GM19467 (cell line): ENCODE results near the gene TMEM170A.

ENCODE experiments used
- ATAC-seq: cut with Tn5 transposase; IDR thresholded peaks from one replicate; pipeline ENCODE4 v1.9.1; 2021; ENCODE audit warnings: mild to moderate bottlenecking, moderate library complexity; ENCODE audit not compliant: unreplicated experiment

The TMEM170A gene

DNA sequence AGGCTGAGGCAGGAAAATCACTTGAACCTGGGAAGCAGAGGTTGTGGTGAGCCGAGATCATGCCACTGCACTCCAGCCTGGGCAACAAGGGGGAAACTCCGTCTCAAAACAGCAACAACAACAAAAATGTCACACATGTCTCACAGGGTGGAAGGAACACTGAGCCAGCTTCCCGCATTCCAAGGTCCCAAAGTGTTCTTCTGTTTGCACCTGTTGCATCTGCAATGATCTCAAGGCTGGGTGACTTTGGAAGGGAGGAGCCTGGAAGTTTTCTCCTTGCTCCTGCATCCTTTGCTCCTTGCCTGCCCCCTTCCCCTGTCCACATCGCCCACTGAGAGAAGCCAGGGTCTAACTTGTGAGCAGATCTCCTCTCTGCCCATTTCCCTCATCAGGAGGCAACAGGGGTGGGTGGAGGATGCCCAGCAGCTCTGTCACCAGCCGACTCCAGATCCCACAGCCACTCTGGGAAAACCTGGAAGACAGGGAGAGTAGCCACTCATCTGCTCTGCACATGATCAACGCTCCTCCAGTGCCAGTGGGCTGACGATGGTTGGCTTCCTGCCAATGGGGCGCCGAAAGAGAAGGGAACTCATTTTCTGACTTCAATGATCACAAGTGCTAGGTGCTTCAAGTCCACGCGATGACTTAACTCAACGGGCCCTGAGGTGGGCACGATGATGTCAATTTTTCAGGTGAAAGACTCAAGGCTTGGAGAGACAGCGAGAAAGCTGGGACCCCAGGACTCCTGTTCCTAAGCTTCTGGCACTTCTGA lies 18.1 kb upstream of the TMEM170A start:
- ATAC-seq = no peak

DNA sequence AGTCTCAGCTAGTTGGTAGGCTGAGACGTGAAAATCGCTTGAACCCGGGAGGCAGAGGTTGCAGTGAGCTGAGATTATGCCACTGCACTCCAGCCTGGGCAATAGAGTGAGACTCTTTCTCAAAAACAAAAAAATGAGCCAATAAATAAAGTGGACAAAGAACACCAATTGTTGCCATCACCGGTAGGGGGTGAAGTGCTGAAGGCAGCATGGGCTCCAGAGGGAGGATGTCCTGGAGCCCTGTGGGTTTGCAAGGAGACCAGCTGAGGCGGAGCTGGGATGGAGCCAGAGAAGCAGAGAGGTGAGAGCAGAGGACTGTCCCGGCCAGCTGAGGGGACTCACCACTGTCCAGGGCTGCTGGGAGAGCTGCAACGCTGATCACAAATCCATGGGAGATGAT lies 17.0 kb upstream of the TMEM170A start:
- no peak for ATAC-seq

DNA sequence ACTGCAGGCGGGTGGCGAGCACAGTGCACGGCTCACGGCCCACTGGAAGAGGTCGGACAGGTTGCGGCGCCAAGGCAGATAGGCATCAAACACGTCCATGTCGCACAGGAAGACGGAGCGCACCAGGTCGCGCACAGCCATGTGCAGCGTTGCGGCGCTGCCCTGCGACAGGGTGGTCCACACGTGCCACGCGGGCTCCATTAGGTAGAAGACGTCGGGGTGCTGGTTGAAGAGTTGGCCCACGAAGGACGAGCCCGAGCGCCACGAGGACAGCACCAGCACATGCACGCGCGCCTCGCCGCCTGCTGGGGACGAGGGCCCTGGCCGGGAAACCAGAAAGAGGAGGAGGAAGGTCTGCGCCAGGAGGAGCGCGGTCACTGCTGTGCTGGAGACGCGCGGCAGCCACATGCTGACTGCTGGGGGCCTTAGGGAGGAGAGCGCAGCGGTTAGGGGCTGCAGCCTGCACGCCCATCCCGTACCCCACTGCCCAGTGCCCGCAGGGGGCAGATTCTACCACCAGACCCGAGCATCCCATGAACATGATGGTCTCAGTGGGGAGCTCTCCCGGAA lies 15.0 kb upstream of the TMEM170A start:
- no peak for ATAC-seq

DNA sequence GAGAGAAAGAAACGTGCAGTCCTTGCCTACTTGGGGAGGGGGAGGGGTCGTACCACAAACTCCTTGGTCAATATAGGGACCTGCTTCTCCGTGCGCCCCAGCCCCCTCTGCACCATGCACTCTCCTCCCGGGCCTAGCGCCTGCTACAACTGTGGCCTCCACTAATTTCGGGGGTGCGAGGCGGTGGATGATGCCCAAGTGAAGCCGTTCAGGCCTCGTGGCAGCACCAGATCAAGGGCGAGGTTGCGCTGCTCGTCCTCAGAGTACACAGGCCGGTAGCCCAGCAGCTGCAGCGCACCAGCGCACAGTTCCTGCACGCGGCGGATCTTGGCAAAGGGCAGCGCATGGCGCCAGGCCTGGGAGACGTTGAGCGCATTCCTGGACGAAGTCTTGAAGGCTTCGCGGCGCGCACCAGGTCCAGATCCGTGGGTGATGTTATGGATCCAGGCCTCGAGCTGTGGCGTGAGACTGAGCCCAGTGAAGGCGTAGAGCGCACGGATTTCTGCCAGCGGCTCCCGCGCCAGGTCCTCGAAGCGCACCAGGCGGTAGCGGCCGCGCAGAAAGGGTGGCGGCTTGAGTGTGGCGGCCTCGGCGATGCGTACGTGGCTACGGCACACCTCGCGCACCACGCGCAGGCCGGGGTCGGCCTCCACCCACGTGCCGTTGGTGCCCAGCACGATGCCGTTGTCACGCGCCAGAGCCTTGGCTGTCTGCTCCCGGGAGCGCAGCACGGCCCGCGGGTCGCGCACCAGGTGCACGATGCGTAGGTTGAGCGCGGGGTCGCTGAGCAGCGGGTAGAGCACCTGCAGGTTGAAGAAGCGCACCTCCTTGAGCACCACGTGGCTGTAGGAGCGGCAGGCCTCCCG lies 14.2 kb upstream of the TMEM170A start:
- ATAC-seq = no peak

DNA sequence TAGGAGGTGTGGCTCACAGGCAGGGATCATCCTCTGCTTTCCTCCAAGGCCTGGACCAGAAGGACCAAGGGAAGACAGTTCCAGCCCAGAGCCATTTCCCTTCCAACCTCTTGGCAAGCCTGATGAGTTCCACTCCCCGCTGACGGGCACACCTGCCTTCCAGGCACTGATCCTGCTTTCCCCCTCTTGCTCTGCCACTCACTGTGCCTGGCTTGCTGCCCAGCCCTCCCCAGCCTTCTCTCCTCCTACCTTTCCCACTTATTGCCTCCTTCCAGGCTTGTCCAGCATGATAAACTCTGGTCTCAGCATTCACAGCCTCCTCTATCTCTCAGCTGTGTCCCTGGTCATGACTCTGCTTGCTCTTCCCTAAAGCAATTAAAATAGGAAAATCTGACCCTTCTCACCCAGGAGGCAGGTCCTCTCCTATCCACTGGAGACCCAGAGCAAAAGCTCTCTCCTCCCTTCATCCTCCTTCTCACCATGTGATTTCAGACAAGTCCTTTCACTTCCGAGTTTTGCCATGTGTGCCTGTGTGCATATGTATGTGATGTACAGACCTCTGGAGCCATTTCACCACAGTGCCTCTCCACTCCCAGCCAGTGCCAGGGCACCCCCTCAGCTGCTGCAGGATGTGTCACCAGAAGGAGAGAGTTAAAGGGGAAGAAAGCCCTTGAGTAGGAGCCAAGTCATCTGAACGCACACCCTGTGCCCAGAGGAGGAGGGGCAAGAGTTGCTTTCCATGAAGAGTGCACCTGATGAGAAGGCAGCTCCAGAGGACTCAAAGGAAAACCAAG lies 13.4 kb upstream of the TMEM170A start:
- no peak for ATAC-seq

DNA sequence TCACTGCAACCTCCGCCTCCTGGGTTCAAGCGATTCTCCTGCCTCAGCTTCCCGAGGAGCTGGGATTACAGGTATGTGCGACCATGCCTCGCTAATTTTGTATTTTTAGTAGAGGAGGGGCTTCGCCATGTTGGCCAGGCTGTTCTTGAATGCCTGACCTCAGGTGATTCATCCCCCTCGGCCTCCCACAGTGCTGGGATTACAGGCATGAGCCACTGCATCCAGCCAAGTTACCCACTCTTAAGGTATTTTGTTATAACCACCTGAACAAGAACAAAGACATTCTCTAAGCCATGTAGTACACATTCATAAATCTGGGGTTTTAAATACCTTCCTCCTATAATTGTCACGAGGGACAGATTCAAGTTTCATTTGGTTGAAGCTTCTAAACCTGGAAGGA lies 12.3 kb upstream of the TMEM170A start:
- ATAC-seq = no peak

DNA sequence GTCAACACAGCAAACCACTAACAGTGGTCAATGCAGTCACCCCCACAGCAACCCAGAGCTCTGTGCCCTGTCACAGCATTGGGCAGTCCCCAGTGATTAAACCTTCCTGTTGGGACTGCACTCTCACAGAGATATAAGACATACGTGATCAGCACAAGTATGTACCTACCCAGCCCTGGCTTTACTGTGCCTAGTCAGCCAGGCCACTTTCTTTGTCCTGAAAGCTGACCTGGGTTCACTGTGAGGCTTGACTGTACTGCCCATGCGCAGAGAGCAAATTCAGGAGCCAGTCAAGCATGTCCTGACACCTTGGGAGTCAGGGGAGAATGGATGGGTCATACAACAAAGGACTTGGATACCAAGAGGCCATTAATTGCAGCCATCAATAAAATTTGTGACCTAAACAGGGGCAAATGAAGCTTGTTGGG lies 10.9 kb upstream of the TMEM170A start:
- no peak for ATAC-seq

DNA sequence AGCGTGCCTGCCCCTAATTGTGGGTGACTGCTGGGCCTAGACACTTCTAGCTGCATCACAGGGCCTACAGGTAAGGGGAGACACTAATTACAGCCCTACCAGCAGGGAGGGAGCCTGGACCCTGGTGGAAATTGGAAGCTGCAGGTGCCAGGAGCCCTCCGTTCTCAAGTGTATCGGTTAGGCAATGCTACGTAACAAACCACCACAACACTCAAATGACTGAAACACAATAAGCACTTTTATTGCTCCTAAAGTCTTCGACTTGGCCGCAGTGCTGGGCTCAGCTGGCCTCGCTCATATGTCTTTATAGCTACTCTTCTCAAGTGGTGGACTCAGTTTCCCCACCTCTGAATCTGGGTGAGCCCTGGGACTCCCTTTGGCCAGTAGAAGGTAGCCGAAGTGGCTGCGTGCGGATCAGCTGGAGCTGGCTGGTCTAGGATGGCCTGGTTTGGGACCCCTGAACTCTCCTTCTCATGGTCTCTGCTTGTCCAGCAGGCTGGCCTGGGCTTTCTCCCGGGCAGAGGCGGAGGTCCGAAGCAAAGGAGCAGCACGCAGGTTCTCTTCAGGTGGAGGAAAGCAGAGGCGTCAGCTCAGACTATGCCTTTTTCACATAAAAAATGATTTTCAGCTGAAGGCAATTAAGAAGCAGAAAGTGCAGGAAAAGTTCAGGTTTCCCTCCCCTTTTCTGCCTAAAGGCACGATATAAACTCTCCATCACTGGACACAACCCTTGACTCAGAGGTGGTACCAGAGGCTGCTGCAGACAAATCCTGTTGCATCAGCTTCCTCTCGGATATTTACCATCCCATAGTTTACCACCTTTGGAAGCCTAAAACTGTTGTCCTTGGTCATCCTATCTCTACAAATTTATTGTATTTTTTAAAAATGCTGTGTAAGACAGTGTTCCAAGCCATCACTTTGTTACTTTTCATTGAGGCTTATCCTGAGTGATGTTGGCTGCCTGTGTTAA lies 8.7 kb upstream of the TMEM170A start:
- ATAC-seq = no peak

DNA sequence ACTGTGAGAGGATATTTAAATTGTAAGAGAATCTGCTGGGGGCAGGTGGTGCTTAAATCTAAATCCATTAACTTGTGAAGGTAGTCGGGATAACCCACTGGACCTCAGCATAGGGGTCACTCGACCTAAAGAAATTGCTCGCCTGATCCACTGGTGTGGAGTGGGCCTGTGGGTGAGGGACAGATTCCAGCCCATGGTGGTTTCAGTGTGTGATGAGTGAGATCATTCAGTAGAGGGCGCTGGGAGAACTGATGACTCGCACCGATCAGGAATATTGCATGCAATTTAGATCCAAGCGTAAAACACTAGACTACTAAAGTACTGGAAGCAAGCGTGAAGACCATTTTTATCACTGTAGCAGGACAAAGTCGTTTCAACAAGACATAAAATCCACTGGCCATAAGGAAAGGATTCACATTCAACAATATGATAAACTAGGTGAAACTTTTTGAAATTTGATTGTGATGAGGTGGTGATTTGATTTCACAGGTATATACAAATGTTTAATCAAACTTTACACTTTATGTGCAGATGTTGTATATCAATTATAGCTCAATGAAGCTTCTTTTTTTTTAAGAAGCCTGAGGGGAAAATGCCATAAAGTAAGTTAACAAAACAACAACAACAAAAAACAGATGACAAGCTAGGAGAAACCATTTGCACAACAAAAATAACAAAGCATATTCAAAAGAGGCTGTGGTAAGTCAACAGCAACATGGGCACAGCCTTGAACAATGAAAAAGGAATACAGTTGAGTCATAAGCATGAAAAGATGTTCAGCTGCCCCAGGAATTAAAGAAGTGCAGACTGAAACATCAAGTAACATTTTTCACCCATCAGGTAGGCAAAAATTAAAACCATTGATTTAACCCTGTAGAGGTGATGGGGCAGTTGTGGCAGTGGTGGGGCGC lies 7.5 kb upstream of the TMEM170A start:
- ATAC-seq = peak; percentile 69

DNA sequence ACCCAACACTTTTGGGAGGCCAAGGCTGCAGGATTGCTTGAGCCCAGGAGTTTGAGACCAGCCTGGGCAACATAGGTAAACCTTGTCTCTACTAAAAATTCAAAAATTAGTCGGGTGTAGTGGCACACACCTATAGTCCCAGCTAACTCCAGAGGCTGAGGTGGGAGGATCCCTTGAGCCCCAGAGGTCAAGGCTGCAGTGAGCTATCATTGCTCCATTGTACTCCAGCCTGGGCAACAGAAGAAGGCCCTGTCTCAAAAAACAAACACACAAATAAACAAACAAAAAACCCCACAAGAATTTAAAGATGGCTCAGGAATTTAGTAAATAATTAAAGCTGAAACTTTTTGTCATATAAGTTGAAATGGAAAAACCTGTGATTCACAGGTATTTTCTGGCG lies 2.3 kb upstream of the TMEM170A start:
- no peak for ATAC-seq

DNA sequence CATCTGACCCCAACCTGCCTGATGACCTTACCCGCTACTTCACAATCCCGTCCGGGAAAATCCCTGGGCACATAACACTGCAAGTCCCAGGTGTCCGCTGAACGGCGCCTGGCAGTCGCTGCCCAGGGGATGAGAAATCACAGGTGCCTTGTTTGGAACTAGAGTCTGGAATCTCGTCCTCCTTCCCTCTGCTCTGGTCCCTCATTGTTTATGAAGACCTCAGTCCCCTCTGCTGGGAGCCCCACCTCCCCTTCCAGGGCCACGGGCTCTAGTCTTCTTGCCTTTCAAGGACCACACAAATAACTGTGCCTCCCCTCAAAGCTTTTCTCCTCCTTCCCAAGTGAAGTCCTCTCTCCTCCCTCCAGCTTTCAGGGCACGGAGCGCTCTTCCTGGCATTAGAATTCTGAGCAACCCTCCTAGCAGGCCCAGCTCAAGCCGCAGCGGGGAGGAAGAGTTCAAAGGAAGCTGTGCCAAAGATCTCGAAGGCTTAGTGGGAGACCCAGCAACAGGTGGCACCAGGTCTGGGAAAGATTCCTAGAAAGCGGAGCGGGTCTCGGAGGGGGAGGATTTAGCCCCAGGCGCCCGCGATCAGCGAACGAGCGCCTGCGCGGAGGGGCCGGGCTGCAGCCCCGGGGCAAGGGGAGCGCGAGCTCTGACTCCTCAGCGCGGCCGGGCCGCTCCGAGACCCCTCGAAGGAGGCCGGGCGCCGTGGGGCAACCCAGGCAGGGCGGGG lies 934 bp downstream of the TMEM170A start:
- peak; percentile 6 for ATAC-seq

DNA sequence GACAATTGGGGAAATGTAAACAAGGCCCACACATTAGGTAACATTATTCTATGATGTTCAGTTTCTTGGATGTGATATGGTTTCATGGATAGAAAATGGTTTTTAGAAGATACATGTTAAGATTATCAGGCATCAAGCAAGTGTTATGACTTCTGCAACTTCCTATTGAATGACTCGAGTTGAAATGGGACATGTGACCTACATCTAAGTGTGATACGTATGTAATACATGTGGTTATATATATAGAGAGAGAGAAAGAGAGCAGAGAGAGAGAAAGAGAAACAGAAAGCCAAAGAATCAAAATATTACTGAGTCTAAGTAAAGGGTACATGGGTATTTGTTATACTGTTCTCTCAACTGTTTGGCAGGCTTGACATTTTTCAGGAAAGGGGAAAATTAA lies 1.7 kb downstream of the TMEM170A start:
- no peak for ATAC-seq

DNA sequence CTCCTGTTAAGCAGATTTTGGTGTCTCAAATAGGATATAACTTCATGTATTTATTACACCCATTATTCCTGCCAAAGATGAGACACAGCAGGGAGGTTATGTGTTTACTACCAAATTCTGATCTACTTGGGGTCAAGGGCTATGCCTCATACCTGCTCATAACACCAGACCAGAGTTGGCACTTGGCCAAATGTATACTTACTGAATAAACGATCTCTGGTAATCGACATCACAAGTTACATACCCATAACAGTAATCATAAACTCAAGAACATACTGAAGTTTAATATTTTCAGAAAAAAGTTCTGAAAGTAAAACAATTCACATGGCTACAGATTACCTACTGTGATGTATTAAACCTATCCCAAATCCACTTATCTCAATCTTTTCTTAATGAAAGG lies 2.9 kb downstream of the TMEM170A start:
- ATAC-seq = no peak

DNA sequence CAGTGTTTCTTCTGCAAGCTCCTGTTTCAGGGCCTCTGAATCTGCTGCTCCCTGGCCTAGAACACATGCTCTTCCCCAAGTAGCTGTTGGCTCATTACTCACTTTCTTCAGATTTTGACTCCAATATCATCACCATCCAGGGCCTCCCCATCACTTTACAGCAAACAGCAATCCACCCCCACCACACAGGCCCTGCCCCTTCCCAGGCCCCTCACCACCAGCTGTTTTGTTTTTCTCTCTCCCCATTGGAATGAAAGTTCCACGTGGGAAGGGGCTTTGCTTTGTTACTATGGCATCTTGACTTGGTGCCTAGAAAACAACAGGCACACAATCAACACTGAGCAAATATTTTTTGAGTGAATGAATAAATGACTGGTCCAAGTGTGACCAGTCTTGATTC lies 4.0 kb downstream of the TMEM170A start:
- no peak for ATAC-seq

DNA sequence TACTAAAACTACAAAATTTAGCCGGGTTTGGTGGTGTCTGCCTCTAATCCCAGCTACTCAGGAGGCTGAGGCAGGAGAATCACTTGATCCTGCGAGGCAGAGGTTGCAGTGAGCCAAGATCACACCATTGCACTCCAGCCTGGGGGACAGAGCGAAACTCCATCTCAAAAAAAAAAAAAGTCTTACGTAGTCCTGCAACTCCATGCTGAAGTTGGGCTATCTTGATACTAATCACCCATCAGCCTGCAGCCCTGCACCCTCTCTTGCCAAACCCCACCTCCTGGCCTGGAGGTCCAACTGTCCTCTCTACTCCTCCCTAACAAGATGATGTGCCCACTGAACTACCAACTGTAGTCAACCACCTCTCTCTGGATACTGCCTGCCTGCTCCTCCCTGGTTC lies 4.8 kb downstream of the TMEM170A start:
- no peak for ATAC-seq

DNA sequence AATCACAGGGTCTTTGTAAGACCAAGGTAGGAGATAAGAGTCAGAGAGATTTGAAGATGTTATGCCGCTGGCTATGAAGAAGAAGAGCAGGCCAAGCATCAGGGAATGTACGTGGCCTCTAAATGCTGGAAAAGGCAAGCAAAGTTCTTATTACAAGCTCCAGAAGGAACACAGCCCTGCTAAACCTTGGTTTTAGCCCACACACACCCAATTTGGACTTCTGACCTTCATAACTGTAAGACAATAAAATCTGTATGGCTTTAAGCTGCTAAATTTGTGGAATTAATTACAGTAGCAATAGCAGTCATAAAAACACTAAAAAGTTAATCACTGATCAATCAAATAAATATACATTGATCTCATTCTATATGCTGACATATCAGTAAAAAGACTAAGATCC lies 6.0 kb downstream of the TMEM170A start:
- ATAC-seq = no peak

DNA sequence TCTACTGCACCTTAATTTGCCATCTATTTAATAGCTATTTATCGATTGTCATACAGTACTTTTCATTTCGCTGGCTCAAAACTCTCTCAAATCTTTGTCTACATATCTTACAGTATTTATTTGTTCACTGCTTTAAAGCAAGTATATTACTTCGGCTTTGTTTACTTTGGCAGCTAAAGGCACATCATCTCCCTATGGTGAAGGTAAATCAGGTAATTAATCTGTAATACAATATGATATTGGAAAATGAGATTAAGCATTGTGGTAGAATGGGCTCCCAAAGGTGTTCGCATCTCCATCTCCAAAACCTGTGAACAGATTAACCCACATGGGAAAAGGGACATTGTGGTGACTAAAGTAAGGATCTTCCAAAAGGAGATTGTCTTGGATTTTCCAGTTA lies 6.5 kb downstream of the TMEM170A start:
- ATAC-seq = no peak

DNA sequence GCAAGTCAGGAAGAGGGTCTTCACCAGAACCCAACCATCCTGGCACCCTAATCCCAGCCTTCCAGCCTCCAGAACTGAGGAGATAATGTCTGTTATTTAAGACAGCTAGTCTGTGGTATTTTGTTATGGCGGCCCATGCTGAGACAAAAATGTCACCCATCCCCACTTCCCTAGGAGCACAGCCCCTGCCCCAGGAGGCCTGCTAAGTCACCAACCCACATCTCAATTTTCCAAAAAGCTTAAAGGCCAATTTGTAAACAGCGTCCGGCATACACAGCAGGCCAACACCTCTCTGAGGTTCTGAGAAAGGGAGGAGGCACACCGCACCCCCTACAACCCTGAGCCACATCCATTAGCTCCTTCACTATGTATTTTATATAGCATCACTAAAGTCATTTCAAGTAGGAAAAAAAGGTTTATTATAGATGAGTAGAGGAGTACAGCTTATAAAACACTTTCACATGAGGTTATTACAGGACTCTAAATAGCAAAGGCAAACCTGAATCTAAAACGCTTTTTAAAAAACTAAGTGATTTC lies 6.9 kb downstream of the TMEM170A start:
- ATAC-seq = no peak
